Hematopoietic multipotent progenitor cell (in vitro differentiated cells): ENCODE results near the gene P3H4. TPM values are rescaled to one million over a fixed set of nuclear protein-coding genes. Genes with fewer than 3 reads are reported as not detected.

ENCODE experiments used
- DNase-seq, 3 donors: peaks; one replicate each; pipeline ENCODE4 v3.0.0-alpha.2; 2011 to 2015; ENCODE audit warnings: low read depth in 2 of 3, low spot score in 2 of 3
- total RNA-seq: library from RNA; depleted of rRNA; stranded (reverse); fragments of >200 nt; gene quantifications from one replicate; pipeline ENCODE4 v1.2.3, GENCODE V29; 2012

Gene P3H4
- total RNA-seq, 1 donor = 8.6 TPM

GRCh38 chr17:41822216-41823140 is 10.7 kb upstream of the P3H4 start:
- no peak for DNase-seq

- DNase-seq = no peak
Measured at GRCh38 chr17:41821776-41822175, 10.0 kb upstream of the P3H4 start.

- DNase-seq = no peak
Measured at GRCh38 chr17:41818024-41818423, 6.3 kb upstream of the P3H4 start.

GRCh38 chr17:41816637-41817320 is 5.0 kb upstream of the P3H4 start:
- DNase-seq = no peak

GRCh38 chr17:41814195-41814594 is 2.4 kb upstream of the P3H4 start:
- no peak for DNase-seq

- DNase-seq = no peak
Measured at GRCh38 chr17:41813699-41814124, 2.0 kb upstream of the P3H4 start.

- DNase-seq = no peak
Measured at GRCh38 chr17:41813152-41813680, 1.5 kb upstream of the P3H4 start.

GRCh38 chr17:41812381-41813151 is 817 bp upstream of the P3H4 start, which contains the start of gene FKBP10:
Gene FKBP10 (plus strand): TSS chr17:41813004. CDS start chr17:41813035, 31 bp downstream.
- peak in 2 of 3 donors; percentile 14 to 58 for DNase-seq

GRCh38 chr17:41810659-41811548 is 845 bp downstream of the P3H4 start:
- DNase-seq = no peak

GRCh38 chr17:41806685-41807445 is 4.9 kb downstream of the P3H4 start:
- no peak for DNase-seq

- peak in 2 of 3 donors; percentile 67 to 81 for DNase-seq
Measured at GRCh38 chr17:41803049-41804020, 8.4 kb downstream of the P3H4 start.

- DNase-seq = peak; percentile 57 to 72 (median 57)
Measured at GRCh38 chr17:41801374-41802271, 10.1 kb downstream of the P3H4 start.

- no peak for DNase-seq
Measured at GRCh38 chr17:41800601-41801373, 11.0 kb downstream of the P3H4 start.

GRCh38 chr17:41799366-41799765 is 12.4 kb downstream of the P3H4 start:
- no peak for DNase-seq

- DNase-seq = no peak
Measured at GRCh38 chr17:41797377-41797776, 14.4 kb downstream of the P3H4 start.
